Body of pancreas (tissue), 4 donors: ENCODE results near the gene MAPK8IP3. TPM values are rescaled to one million over a fixed set of nuclear protein-coding genes. Genes with fewer than 3 reads are reported as not detected.
A peak's percentile ranks its signal among the peaks of the same experiment; 100 is the strongest.

Experiments
- ATAC-seq: fragments of 150-250 bp; one replicate; pipeline ENCODE4 v1.9.1; 2016
- DNase-seq, 4 donors: peaks; one replicate each; pipeline ENCODE4 v3.0.0-alpha.2; 2019
- H3K27ac ChIP-seq, 4 donors: fragments of 200-600 bp; sonication (generic); 1 replicate in 3 of 4; 2 replicates in 1 of 4; pipeline versions ENCODE4 v1.5.1 to v1.6.1; 2016 to 2019; ENCODE audit warnings: mild to moderate bottlenecking in 1 of 4, mixed read lengths in 1 of 4, moderate library complexity in 1 of 4
- H3K27me3 ChIP-seq, 2 donors: fragments of 200-600 bp; sonication (generic); one replicate each; pipeline ENCODE4 v1.6.0; 2016; ENCODE audit warnings: mild to moderate bottlenecking in 1 of 2
- H3K36me3 ChIP-seq, 2 donors: fragments of 200-600 bp; sonication (generic); replicated peaks in 1 of 2; 2 replicates each; pipeline ENCODE4 v1.5.1; 2016; ENCODE audit warnings: low read depth in 2 of 2; ENCODE audit not compliant: insufficient read depth in 1 of 2
- H3K4me1 ChIP-seq: fragments of 200-600 bp; sonication (generic); one replicate; pipeline ENCODE4 v1.6.0; 2016
- H3K4me3 ChIP-seq, 2 donors: fragments of 200-600 bp; sonication (generic); 1 replicate in 1 of 2; 2 replicates in 1 of 2; pipeline ENCODE4 v1.5.1; 2016 to 2019
- H3K9me3 ChIP-seq, 3 donors: fragments of 200-600 bp; sonication (generic); 1 replicate in 2 of 3; 2 replicates in 1 of 3; pipeline ENCODE4 v1.5.1; 2016
- POLR2A ChIP-seq, 3 donors: fragments of 450-650 bp; IDR thresholded peaks; one replicate each; pipeline ENCODE4 v1.6.1; 2016; ENCODE audit warnings: antibody characterized with exemption in 3 of 3, mild to moderate bottlenecking in 2 of 3
- WGBS, 2 donors: methylation state at CpG; one replicate each; pipeline ENCODE4 v1.1.5; 2017; 5-methylcytosine and 5-hydroxymethylcytosine counted together
- intact Hi-C: fragments of 100-400 bp; cut with DNase I; formaldehyde crosslinking; loops from one replicate; pipeline ENCODE4 v1.15.1; 2023
- total RNA-seq, 2 donors: library from RNA; depleted of rRNA; stranded (reverse); fragments of >200 nt; gene quantifications; one replicate each; pipeline ENCODE4 v1.1.0, GENCODE V29; 2016
- TF ChIP-seq, protein P1 (sequence below), 7 experiments: fragments of 450-650 bp in 4 of 7; fragments of 200-600 bp in 3 of 7; sonication (generic) in 3 of 7; IDR thresholded peaks; one replicate each; pipeline ENCODE4 v1.5.1; 2016 to 2019; ENCODE audit warnings: antibody characterized with exemption in 7 of 7

Gene MAPK8IP3
- total RNA-seq, 2 donors from 2014 or later = 79.9 to 103 TPM

DNA sequence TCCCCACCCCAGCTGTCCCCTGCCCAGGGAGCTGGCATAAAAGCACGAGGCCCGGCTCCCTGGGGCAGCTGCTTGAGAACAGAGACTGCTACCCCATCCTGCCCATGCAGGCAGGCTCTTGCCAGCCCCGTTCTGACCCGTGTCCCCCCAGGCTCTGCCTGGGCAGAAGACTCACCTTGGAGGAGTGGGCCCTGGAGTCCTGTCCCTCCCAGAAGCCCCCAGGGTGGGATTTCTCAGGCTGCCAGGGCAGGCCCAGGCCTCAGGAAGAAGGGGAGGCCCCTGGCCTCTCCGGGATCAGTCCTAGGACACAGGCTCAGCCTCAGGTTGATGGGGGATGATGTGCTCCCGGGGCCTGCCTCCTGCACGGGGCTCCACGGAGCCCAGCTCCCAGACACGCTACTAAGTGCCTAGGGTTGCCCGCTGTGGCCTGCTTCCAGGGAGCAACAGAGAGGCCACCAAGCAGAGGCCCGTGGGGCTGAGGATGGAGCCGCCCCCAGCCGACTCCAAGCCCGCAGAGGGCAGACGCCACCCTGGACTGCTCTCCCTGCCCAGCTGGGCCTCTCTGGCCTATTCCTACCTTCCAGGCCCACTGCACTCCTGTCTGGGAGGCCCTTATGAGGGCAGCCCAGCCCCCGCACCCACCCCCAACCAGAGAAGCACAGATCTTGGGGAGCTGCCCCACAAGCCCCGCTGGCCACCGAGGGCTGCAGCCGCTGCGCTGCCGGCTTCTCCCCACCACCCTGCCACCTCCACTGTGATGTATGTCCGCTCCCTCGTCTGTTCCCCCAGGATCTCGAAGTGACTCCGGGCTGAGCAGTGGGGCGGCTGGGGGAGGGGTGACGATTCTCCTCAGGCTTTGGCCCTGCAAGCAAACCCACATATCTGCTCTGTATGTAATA is 63.7 kb downstream of the MAPK8IP3 start:
- no peak overlapping the region for H3K4me3 ChIP-seq
- intact Hi-C loops = no loop called here
- 76 to 98% methylated on average over 8 to 26 of the region's 27 CpGs for WGBS, 2 donors
- peak in 1 of 4 donors; percentile 19 for DNase-seq
- ATAC-seq = no peak
- H3K27ac ChIP-seq = peak overlapping the region; percentile 61 to 96 (median 86)
- peaks cover 9 to 16% of the 10 kb centered on the region in 2 donors for H3K36me3 ChIP-seq
- no peaks in the 10 kb centered on the region for H3K27me3 ChIP-seq
- peaks cover 41% of the 10 kb centered on the region for H3K4me1 ChIP-seq
- TF ChIP-seq, protein P1, sequence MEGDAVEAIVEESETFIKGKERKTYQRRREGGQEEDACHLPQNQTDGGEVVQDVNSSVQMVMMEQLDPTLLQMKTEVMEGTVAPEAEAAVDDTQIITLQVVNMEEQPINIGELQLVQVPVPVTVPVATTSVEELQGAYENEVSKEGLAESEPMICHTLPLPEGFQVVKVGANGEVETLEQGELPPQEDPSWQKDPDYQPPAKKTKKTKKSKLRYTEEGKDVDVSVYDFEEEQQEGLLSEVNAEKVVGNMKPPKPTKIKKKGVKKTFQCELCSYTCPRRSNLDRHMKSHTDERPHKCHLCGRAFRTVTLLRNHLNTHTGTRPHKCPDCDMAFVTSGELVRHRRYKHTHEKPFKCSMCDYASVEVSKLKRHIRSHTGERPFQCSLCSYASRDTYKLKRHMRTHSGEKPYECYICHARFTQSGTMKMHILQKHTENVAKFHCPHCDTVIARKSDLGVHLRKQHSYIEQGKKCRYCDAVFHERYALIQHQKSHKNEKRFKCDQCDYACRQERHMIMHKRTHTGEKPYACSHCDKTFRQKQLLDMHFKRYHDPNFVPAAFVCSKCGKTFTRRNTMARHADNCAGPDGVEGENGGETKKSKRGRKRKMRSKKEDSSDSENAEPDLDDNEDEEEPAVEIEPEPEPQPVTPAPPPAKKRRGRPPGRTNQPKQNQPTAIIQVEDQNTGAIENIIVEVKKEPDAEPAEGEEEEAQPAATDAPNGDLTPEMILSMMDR (IDR thresholded peaks at IDR 0.05) = no peak
- no peak for TF ChIP-seq POLR2A (IDR thresholded peaks at IDR 0.05)
- H3K9me3 ChIP-seq = no peaks in the 10 kb centered on the region

DNA sequence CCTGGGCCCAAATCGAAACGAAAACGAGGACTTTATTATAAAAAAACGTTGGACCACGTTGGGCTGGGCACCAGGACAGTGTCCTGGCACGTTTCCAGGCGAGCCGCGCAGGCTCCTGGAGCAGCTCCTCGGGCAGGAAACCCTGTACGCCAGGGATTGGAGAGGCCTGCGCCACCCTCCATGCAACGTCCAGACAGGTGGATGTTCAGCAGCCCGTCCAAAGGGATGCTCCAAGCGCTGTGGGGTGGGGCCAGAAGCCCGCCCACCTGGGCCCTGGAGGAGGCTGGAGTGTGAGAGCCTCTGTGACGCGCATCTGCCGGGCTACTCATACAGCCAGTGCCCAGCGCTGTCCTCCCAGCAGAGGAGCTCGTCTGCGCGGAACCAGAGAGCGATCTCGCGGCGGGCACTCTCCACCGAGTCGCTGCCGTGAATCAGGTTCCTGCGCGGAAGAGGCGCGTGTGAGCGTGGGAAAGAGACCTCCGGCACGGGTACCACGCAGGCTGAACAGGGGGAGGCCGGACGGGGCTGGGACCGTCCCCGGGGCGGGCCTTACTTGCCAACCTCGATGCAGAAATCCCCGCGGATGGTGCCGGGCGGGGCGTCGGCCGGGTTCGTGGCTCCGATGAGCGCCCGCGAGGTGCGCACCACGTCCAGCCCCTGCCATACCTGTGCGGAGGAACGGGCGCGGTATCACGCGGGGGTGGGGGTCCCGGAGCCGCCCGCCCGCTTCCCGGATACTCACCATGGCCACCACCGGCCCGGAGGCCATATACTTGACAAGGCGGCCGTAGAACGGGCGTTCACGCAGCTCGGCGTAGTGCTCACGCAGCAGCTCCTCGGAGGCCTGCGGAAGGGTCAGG is 64.6 kb downstream of the MAPK8IP3 start:
- DNase-seq (peak; percentile 83 to 89 (median 84)), ATAC-seq (peak; percentile 43)
- TF ChIP-seq, protein P1 (IDR thresholded peaks at IDR 0.05) = peak in 1 of 7 experiments; percentile 20
- TF ChIP-seq POLR2A (IDR thresholded peaks at IDR 0.05) = peak; percentile 18 to 54 (median 46)
- H3K27me3 ChIP-seq = no peaks in the 10 kb centered on the region
- peak overlapping the region; percentile 61 to 96 (median 86) for H3K27ac ChIP-seq
- peaks cover 9 to 10% of the 10 kb centered on the region in 2 donors for H3K36me3 ChIP-seq
- WGBS, 2 donors = 0 to 3% methylated on average over 1 to 81 of the region's 81 CpGs
- H3K9me3 ChIP-seq = no peaks in the 10 kb centered on the region
- intact Hi-C loops = no loop called here
- peak overlapping the region; percentile 77 to 95 for H3K4me3 ChIP-seq
- H3K4me1 ChIP-seq = peaks cover 48% of the 10 kb centered on the region

DNA sequence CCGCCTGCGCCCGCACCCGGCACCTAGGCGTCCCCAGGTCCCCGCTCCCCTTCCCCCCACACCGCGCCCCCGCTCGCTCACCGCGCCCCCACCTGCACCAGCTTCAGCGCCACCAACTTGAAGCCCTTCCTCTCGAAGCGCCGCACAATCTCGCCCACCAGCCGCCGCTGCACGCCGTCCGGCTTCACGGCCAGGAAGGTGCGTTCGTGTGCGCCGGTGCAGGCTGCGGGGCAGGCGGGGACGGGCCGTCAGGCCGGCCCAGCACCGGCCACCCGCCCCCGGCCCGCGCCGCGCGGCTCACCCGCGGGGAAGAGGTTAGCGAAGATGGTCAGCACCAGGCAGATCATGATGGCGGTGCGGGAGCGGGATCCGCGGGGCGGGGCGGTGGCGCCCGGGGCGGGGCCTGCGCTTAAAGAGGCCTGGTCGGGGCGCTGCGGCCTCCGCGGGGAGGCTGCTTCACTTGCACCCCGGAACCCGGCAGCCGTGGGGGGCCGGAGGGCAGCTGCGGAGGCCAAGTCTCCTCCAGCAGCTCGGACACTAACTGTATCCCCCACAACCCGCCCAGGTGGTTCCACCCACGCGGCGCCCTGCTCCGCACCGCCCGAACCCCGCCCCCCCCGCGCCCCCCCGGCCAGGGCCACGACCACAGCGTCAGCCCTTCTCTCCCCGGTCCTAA is 65.3 kb downstream of the MAPK8IP3 start, which contains the start of gene NME3:
Gene NME3 (minus strand): TSS at position 356 of the 676 bp plus-strand sequence. CDS start 9 bp downstream, at position 347.
- no peaks in the 10 kb centered on the region for H3K9me3 ChIP-seq
- DNase-seq = peak; percentile 74 to 79 (median 78)
- WGBS, 2 donors = 0% methylated on average over 7 to 74 of the region's 79 CpGs
- peaks cover 48% of the 10 kb centered on the region for H3K4me1 ChIP-seq
- H3K27ac ChIP-seq = peak within 1 kb of the TSS; percentile 81 to 96 (median 94)
- H3K36me3 ChIP-seq = peaks cover 3 to 4% of the 10 kb centered on the region in 2 donors
- H3K4me3 ChIP-seq = peak within 1 kb of the TSS; percentile 77 to 95
- peak; percentile 45 for ATAC-seq
- intact Hi-C loops = no loop called here
- TF ChIP-seq, protein P1 (IDR thresholded peaks at IDR 0.05) = no peak
- peak in 1 of 3 donors; percentile 25 for TF ChIP-seq POLR2A (IDR thresholded peaks at IDR 0.05)
- no peaks in the 10 kb centered on the region for H3K27me3 ChIP-seq

DNA sequence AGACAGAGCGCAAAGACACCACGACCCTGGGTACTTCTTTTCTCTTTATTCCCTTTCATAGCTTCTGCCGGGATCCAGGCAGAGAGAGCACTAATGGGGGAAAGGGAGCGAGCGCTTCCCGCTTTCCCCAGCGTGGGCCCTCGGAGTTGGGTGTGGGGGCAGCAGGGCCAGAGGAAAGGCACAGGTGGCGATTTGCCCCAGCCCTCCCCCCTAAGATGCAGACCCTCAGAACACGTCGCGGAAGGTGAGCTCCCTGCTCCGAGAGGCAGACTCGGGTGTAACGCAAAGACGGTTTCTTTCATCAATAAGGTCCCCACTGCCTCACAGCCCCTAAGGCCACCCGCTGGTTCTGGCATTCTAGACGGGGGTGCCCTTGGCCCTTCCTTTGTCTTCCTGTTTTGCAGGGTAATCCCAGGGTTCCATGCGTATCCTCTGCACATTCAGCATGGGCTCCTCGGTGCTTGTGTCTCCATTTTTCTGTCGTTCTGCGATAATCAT is 65.9 kb downstream of the MAPK8IP3 start:
- TF ChIP-seq, protein P1 (IDR thresholded peaks at IDR 0.05) = no peak
- no peak for TF ChIP-seq POLR2A (IDR thresholded peaks at IDR 0.05)
- intact Hi-C loops = no loop called here
- no peak for ATAC-seq
- 6 to 8% methylated on average over 11 to 22 of the region's 22 CpGs for WGBS, 2 donors
- Histone ChIP-seq H3K36me3 (peaks cover 4% of the 10 kb centered on the region in 2 donors), H3K9me3 (no peaks in the 10 kb centered on the region), H3K4me1 (peaks cover 48% of the 10 kb centered on the region), H3K27ac (peak overlapping the region in 3 of 4 donors; percentile 81 to 96 (median 96)), H3K4me3 (peak overlapping the region; percentile 77 to 95), H3K27me3 (no peaks in the 10 kb centered on the region)
- DNase-seq = no peak
